AG09319 (cell line): Measurements from ENCODE around the gene GRAMD2B.

ENCODE experiments used
- DNase-seq: peaks from one replicate; pipeline ENCODE4 v3.0.0-alpha.2; 2010; ENCODE audit warnings: low read depth; ENCODE audit errors: extremely low read depth
- TF ChIP-seq, protein P1 (sequence below): IDR thresholded peaks from 2 replicates; pipeline ENCODE4 v1.5.1; 2011; ENCODE audit warnings: low read depth, mild to moderate bottlenecking, inconsistent platforms, low read length, moderate library complexity

GRAMD2B gene

GRCh38 chr5:126441230-126441629 lies 18.0 kb downstream of the GRAMD2B start:
- TF ChIP-seq, protein P1, sequence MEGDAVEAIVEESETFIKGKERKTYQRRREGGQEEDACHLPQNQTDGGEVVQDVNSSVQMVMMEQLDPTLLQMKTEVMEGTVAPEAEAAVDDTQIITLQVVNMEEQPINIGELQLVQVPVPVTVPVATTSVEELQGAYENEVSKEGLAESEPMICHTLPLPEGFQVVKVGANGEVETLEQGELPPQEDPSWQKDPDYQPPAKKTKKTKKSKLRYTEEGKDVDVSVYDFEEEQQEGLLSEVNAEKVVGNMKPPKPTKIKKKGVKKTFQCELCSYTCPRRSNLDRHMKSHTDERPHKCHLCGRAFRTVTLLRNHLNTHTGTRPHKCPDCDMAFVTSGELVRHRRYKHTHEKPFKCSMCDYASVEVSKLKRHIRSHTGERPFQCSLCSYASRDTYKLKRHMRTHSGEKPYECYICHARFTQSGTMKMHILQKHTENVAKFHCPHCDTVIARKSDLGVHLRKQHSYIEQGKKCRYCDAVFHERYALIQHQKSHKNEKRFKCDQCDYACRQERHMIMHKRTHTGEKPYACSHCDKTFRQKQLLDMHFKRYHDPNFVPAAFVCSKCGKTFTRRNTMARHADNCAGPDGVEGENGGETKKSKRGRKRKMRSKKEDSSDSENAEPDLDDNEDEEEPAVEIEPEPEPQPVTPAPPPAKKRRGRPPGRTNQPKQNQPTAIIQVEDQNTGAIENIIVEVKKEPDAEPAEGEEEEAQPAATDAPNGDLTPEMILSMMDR: no peak
- DNase-seq: no peak

GRCh38 chr5:126443374-126443851 lies 20.2 kb downstream of the GRAMD2B start:
- TF ChIP-seq, protein P1: no peak
- DNase-seq: no peak

DNA sequence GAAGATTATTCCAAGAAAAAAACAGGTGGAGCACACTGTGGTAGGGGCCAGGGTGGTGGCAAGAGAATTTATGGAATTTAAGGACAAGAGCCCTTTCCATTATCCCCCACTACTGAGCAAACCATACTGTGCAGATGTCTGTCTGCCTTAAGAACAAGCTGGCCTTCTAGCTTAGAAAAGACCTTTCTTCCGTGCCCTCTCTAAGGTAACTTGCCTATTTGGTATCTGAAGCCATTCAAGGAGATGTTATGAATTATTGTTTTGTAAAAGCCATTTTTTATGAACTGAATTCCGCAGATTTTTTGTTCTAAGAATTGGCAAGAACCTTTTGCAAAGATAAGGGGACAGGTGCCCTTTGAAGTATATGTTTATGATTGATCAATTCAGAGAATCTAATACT lies 20.9 kb downstream of the GRAMD2B start:
- TF ChIP-seq, protein P1: no peak
- DNase-seq: no peak

- TF ChIP-seq, protein P1: no peak
- DNase-seq: no peak
Measured at GRCh38 chr5:126445502-126446174, 22.4 kb downstream of the GRAMD2B start.

- TF ChIP-seq, protein P1: no peak
- peak; percentile 56 for DNase-seq
Measured at GRCh38 chr5:126446498-126447224, 23.5 kb downstream of the GRAMD2B start.

GRCh38 chr5:126448720-126449119 lies 25.5 kb downstream of the GRAMD2B start:
- TF ChIP-seq, protein P1: no peak
- DNase-seq: no peak

DNA sequence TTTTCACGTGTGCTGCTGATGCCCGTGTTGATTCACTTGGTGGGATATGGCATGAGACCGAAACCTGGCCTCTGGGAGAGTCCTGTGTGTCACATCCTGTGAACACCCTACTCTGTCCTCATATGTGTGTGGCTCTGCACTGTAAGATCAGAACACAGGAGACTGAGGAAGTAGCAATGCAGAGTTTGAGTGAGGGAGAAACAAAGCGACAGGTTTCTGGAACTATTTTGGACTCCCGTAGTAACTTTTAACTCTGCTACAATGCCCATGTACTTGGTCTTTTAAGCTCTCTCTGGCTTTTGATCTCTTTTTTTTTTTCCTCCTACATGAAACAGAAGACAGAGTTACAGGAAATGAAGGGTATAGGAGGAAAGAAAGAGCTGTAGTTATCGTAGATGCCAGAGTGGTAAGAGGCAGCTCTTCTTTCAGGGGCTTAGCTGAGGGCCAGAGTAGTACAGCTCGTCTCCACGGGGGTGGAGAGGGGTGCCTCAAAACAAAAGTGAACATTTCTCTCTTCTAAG lies 26.6 kb downstream of the GRAMD2B start:
- no peak for DNase-seq

More for the DNA sequence above, 26.6 kb downstream of the GRAMD2B start:
- TF ChIP-seq, protein P1: no peak
